ENCODE measurements around the gene PXYLP1. TPM values are rescaled to one million over a fixed set of nuclear protein-coding genes. Genes with fewer than 3 reads are reported as not detected.

The PXYLP1 gene
- total RNA-seq, 1 donor from 2014 or later, result 13.5 TPM

GRCh38 chr3:141242377-141243092 lies 10.9 kb downstream of the PXYLP1 start:
- DNase-seq (ENCODE audit: low spot score) (no peak), ATAC-seq (no peak)
- intact Hi-C loops (cut with DNase I), result no loop called here

- DNase-seq (ENCODE audit: low spot score), result no peak
- intact Hi-C loops (cut with DNase I), result no loop called here
Measured at GRCh38 chr3:141243271-141243707, 11.7 kb downstream of the PXYLP1 start.

DNA sequence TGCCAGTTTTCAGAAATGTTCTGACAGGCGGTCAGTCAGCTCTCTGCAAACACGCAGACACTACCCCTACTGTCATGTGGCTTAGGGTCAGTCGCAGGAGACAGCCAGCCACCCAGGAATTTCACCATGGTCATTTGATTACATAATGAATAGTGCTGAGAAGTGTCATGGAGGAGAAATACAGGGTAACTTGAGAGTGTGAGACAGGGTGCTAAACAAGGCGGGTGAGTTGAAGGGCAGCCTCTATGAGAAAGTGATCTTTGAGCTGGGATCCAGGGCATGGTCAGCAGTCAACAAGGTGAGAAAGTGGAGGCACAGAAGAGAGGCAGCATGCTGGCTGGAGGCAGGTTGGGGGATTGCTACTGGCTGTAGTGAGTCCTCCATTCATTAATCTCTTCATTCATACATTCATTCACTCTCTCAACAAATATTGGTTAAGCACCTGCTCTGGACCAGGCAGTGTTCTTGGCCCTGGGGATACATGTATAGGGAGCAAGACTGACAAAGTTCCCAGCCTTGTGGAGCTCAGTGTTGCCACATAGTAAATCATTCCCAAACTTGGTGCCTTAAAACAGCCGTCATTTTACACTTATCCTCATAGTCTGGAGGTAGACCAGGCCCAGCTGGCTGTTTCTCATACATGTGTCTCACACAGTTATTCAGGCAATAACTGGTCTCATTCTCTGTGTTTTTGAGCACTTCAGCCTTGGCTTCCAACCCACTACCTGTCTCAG lies 14.8 kb downstream of the PXYLP1 start:
- DNase-seq (ENCODE audit: low spot score) (no peak), ATAC-seq (no peak)
- intact Hi-C loops (cut with DNase I), result no loop called here

More at GRCh38 chr3:141243271-141243707, 11.7 kb downstream of the PXYLP1 start:
- no peak for ATAC-seq

- intact Hi-C loops (cut with DNase I), result no loop called here
- no peak for ATAC-seq
- DNase-seq (ENCODE audit: low spot score), result no peak
Measured at GRCh38 chr3:141246958-141247301, 15.3 kb downstream of the PXYLP1 start.

DNA sequence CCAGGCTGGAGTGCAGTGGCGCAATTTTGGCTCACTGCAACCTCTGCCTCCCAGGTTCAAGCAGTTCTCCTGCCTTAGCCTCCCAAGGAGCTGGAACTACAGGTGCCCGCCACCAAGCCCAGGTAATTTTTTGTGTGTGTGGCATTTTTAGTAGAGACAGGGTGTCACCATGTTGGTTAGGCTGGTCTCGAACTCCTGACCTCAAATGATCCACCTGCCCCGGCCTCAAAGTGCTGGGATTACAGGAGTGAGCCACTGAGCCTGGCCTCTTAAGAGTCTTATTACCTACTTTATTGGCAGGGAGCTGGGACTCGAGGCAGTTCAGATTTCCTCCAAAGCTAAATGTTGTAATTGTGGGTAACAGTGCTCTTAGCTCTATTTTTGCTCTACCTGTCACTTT lies 16.4 kb downstream of the PXYLP1 start:
- intact Hi-C loops (cut with DNase I), result no loop called here
- ATAC-seq (no peak), DNase-seq (ENCODE audit: low spot score) (no peak)

DNA sequence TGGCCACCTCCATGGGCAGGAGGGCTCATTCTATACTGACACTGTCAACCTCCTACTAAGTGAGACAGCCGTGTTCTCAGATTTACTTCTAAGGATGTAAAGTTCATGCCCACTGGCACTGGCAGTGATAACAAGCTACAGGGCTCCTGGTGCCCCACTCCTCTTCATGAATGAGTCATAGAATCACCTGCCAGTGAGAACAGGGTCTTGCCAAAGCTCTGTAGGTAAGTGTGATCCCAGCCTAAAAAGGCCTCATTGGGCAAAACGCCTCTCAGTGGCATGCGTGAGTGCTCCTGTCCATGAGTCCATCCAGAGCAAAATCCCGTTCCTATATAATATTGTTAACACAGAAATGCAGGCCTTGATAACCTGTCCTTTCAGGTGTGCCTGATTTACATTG lies 17.4 kb downstream of the PXYLP1 start:
- ATAC-seq (no peak), DNase-seq (ENCODE audit: low spot score) (no peak)
- intact Hi-C loops (cut with DNase I), result no loop called here

GRCh38 chr3:141250342-141250741 lies 18.7 kb downstream of the PXYLP1 start:
- intact Hi-C loops (cut with DNase I), result no loop called here
- ATAC-seq (no peak), DNase-seq (ENCODE audit: low spot score) (no peak)

- no peak for ATAC-seq
- intact Hi-C loops (cut with DNase I), result no loop called here
- no peak for DNase-seq (ENCODE audit: low spot score)
Measured at GRCh38 chr3:141250828-141251227, 19.2 kb downstream of the PXYLP1 start.

- intact Hi-C loops (cut with DNase I), result no loop called here
- ATAC-seq, result no peak
- DNase-seq (ENCODE audit: low spot score), result no peak
Measured at GRCh38 chr3:141253326-141253725, 21.7 kb downstream of the PXYLP1 start.

GRCh38 chr3:141253811-141254210 lies 22.2 kb downstream of the PXYLP1 start:
- DNase-seq (ENCODE audit: low spot score), result no peak
- intact Hi-C loops (cut with DNase I), result no loop called here
- ATAC-seq, result no peak

DNA sequence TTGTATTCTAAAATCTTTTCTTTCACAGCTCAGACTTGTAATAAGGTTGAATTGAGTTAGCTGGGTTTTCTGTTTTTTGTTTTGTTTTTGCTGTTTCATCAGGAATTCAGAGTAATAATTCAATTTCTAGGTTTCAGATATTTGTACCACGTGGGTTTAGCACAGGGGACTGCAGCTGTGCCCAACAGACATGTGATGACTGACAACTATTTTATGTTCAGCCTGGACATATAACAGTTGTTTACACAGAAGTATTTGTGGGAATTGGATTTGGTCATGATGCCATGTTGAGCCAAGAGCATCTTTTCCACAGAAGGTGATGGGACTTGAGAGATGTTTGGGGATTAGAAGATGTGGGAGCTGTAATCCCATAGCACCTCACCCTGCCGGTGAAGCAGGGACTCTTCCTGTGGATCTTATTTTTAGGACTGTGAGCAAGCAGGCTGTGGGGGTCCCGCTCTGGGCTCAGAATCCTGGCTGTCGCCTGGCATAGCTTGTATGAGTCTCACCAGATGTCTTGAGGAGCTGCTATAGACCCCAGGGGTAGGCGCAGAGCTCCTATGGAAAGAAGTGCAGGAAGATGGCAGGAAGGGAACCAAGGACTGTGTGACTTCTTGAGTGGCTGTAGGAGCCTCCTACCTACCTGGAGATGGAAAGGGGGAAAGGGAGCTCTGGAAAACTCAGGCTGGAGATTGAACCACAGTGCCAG lies 23.7 kb downstream of the PXYLP1 start:
- intact Hi-C loops (cut with DNase I), result no loop called here
- ATAC-seq (peak; percentile 32), DNase-seq (ENCODE audit: low spot score) (no peak)

DNA sequence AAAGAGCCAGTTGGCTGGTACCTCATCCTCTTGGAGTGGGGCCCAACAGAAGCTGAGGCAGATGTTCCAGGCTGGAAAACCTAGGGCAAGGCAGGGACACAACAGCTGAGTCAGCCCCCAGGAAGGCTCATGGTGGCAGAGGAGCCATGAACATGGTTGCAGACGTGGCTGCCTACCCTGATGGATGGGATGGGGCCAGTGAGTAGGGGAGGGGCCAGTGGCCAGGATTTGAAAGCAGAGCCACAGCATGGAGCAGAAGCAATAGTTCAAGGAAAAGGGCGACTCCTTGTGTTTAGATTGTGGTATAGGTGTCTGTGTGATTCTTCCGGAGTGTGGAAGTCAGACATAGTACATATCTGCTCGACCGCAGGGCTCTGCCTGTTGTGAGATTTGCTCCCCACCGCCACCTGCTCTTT lies 24.2 kb downstream of the PXYLP1 start:
- no peak for ATAC-seq
- intact Hi-C loops (cut with DNase I), result no loop called here
- DNase-seq (ENCODE audit: low spot score), result no peak

DNA sequence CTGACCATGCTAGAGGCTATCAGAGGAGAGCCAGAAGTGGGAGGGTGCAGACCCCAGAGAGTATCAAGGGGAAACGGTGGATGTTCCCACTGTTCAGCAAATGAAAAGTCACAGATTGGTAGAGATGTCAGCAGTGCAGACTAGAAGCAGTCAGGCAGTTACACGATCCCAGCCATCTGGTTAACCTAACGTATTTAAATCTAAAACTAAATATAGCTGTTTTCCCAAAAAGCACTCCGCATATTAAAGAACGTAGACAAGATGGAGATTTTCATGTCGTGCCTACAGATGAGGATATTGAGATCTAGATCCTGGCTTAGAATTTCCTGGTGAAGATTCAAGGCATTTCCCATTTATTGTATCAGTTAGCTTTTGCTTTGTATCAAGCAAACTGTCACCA lies 25.2 kb downstream of the PXYLP1 start:
- intact Hi-C loops (cut with DNase I), result no loop called here
- DNase-seq (ENCODE audit: low spot score) (no peak), ATAC-seq (no peak)

DNA sequence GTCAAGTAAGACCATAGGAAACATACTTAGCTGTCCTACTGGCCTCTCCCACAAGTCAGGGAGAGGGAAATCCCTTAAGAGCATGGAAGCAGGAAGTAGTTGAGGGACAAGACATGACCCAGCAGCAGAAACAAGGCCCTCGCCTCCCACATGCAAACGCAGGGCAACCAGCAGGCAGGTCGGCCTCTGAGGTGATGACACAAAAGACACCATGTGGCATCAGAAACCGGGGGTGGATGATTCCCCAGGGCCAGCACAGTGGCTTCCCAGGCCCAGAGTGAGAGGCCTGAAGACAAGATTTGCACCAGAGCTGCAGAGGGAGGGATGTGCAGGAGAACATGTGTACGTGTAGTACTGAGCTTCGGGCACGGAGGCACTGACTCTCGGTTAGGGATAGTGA lies 26.3 kb downstream of the PXYLP1 start:
- DNase-seq (ENCODE audit: low spot score) (no peak), ATAC-seq (no peak)
- intact Hi-C loops (cut with DNase I), result no loop called here

- ATAC-seq, result no peak
- DNase-seq (ENCODE audit: low spot score), result no peak
- intact Hi-C loops (cut with DNase I), result no loop called here
Measured at GRCh38 chr3:141258973-141259372, 27.3 kb downstream of the PXYLP1 start.

- ATAC-seq, result no peak
- intact Hi-C loops (cut with DNase I), result no loop called here
- DNase-seq (ENCODE audit: low spot score), result no peak
Measured at GRCh38 chr3:141259821-141260629, 28.4 kb downstream of the PXYLP1 start.

GRCh38 chr3:141260630-141260927 lies 29.0 kb downstream of the PXYLP1 start:
- intact Hi-C loops (cut with DNase I), result no loop called here
- no peak for DNase-seq (ENCODE audit: low spot score)
- no peak for ATAC-seq

DNA sequence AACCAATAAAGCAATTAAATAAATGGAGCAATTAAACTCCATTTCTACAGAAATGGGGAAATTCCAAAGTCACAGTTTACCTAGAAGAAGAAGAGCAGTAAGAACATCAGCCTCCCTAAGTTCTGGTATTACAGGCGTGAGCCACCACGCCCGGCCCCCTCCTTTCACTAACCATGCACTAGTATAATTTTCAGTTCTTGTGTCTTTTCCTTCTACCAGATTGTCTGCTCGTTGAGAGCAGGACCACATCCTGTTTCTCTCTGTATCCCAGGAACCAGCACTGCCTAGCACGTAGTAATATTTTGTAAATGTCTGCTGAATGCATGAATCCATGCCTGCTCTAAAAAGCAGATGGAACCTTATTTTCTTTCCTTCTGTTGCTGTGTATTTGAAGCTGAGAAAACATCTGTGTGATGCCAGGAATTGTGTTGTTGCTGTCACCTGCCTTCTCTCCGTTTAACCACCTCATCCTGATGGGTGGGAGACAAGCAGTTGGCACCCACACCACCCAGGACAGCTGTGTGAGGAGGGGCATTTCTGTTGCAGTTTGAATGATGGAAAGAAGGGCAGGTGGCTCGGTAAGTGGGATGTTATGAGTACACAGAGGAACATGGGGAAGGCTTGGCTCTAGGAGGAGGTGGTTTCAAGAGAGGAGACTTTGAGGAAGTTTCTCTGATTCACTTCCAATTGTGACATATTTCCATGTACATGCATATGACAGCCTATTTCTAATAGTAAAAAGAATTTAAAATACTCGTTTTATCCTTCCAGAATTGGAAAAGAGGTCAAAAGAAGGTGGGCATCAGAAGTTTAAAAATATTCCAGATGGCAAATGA lies 30.1 kb downstream of the PXYLP1 start:
- DNase-seq (ENCODE audit: low spot score) (no peak), ATAC-seq (no peak)
- intact Hi-C loops (cut with DNase I), result no loop called here

DNA sequence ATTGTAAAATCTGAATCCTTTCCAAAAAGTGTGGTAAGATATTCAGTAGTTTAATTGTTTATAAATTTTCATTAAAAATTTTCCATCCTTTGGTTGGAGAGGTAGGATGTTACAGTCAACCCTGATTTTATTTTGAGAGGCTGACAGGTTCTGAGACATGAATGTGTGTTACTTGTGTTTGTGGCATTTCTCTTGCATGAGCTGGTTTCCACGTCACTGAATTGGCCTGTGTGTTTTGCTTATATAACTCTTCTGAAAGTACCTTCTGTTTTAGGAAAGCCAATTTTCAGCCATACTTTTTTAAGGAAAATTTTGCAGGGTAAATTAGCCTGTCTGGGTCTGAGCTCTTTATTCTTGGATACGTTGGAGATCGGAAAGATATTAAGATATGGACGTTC lies 30.7 kb downstream of the PXYLP1 start:
- DNase-seq (ENCODE audit: low spot score) (no peak), ATAC-seq (no peak)
- intact Hi-C loops (cut with DNase I), result no loop called here
